SK-N-MC (cell line): Measurements from ENCODE around the gene STAT4.

Experiments used
- DNase-seq: peaks from one replicate; pipeline ENCODE4 v3.0.0-alpha.2; 2011; ENCODE audit warnings: low read depth, low spot score
- H3K27ac ChIP-seq: fragments of 200-600 bp; sonication (generic); 2 replicates; pipeline ENCODE4 v1.5.1; 2016; ENCODE audit warnings: mixed run types
- H3K36me3 ChIP-seq: fragments of 200-600 bp; sonication (generic); 2 replicates; pipeline ENCODE4 v1.6.1; 2017; ENCODE audit warnings: antibody characterized with exemption, low read length, mixed read lengths; ENCODE audit not compliant: insufficient read depth
- H3K4me3 ChIP-seq: fragments of 200-600 bp; sonication (generic); 2 replicates; pipeline ENCODE4 v1.5.1; 2016
- H3K9ac ChIP-seq: fragments of 200-600 bp; sonication (generic); 2 replicates; pipeline ENCODE4 v1.8.0; 2017; ENCODE audit warnings: mixed run types, mixed read lengths; ENCODE audit not compliant: insufficient read length
- H3K9me3 ChIP-seq: fragments of 200-600 bp; sonication (generic); 2 replicates; pipeline ENCODE4 v1.6.1; 2017; ENCODE audit warnings: low read depth, mild to moderate bottlenecking, antibody characterized with exemption, low read length, moderate library complexity, mixed read lengths
- EZH2 ChIP-seq: fragments of 200-600 bp; sonication (generic); IDR thresholded peaks from one replicate; pipeline ENCODE4 v1.6.1; 2017; ENCODE audit warnings: antibody characterized with exemption
- FOXP2 ChIP-seq: optimal IDR thresholded peaks from 2 replicates; pipeline ENCODE3; 2011; ENCODE audit warnings: mild to moderate bottlenecking, moderate library complexity; ENCODE audit not compliant: insufficient read depth; ENCODE audit errors: extremely low read length, control extremely low read depth
- POLR2AphosphoS5 ChIP-seq: IDR thresholded peaks from 2 replicates; pipeline ENCODE4 v1.6.1; 2012; ENCODE audit warnings: mild to moderate bottlenecking, low read depth, low read length, borderline replicate concordance

Gene STAT4

GRCh38 chr2:191150600-191151330 lies at the start of gene STAT4:
TSS of gene STAT4 (minus strand) at chr2:191150994. CDS start at chr2:191148203, 2,791 bp downstream.
- H3K4me3 ChIP-seq = no peak within 1 kb of the TSS
- no peaks in the 10 kb centered on the region for H3K36me3 ChIP-seq
- no peak within 1 kb of the TSS for H3K9ac ChIP-seq
- DNase-seq = no peak
- H3K27ac ChIP-seq = no peak within 1 kb of the TSS
- no peaks in the 10 kb centered on the region for H3K9me3 ChIP-seq
- no peak for TF ChIP-seq EZH2

- Histone ChIP-seq H3K4me3 (no peak overlapping the region), H3K9me3 (no peaks in the 10 kb centered on the region), H3K27ac (no peak overlapping the region), H3K9ac (no peak overlapping the region), H3K36me3 (no peaks in the 10 kb centered on the region)
- TF ChIP-seq FOXP2 = no peak
- TF ChIP-seq POLR2AphosphoS5 = no peak
- TF ChIP-seq EZH2 = no peak
- no peak for DNase-seq
These were observed 49.2 kb upstream of the STAT4 start for GRCh38 chr2:191199929-191200512.

- H3K27ac ChIP-seq = no peak overlapping the region
- H3K9me3 ChIP-seq = no peaks in the 10 kb centered on the region
- TF ChIP-seq POLR2AphosphoS5 (no peak), FOXP2 (no peak), EZH2 (no peak)
- no peak overlapping the region for H3K9ac ChIP-seq
- H3K4me3 ChIP-seq = no peak overlapping the region
- DNase-seq = no peak
- H3K36me3 ChIP-seq = no peaks in the 10 kb centered on the region
These were observed 47.5 kb upstream of the STAT4 start for GRCh38 chr2:191198271-191198670.

- Histone ChIP-seq H3K4me3 (no peak overlapping the region), H3K36me3 (no peaks in the 10 kb centered on the region), H3K9ac (no peak overlapping the region), H3K27ac (no peak overlapping the region), H3K9me3 (no peaks in the 10 kb centered on the region)
- no peak for TF ChIP-seq EZH2
- TF ChIP-seq POLR2AphosphoS5 = no peak
- TF ChIP-seq FOXP2 = no peak
- no peak for DNase-seq
These were observed 46.3 kb upstream of the STAT4 start for GRCh38 chr2:191197096-191197495.

GRCh38 chr2:191195021-191195420 lies 44.2 kb upstream of the STAT4 start:
- no peak overlapping the region for H3K4me3 ChIP-seq
- no peak overlapping the region for H3K27ac ChIP-seq
- no peaks in the 10 kb centered on the region for H3K9me3 ChIP-seq
- no peak for TF ChIP-seq FOXP2
- no peak for TF ChIP-seq POLR2AphosphoS5
- no peak for TF ChIP-seq EZH2
- no peak overlapping the region for H3K9ac ChIP-seq
- no peak for DNase-seq
- H3K36me3 ChIP-seq = no peaks in the 10 kb centered on the region

GRCh38 chr2:191190861-191191552 lies 40.2 kb upstream of the STAT4 start:
- no peak overlapping the region for H3K9ac ChIP-seq
- H3K4me3 ChIP-seq = no peak overlapping the region
- H3K36me3 ChIP-seq = no peaks in the 10 kb centered on the region
- DNase-seq = no peak
- TF ChIP-seq POLR2AphosphoS5 (no peak), FOXP2 (no peak), EZH2 (no peak)
- H3K27ac ChIP-seq = no peak overlapping the region
- no peaks in the 10 kb centered on the region for H3K9me3 ChIP-seq

GRCh38 chr2:191190435-191190834 lies 39.6 kb upstream of the STAT4 start:
- Histone ChIP-seq H3K36me3 (no peaks in the 10 kb centered on the region), H3K9ac (no peak overlapping the region), H3K9me3 (no peaks in the 10 kb centered on the region), H3K4me3 (no peak overlapping the region), H3K27ac (no peak overlapping the region)
- no peak for DNase-seq
- no peak for TF ChIP-seq FOXP2

GRCh38 chr2:191189112-191189635 lies 38.4 kb upstream of the STAT4 start:
- H3K4me3 ChIP-seq = no peak overlapping the region
- TF ChIP-seq EZH2 = no peak
- TF ChIP-seq FOXP2 = no peak
- TF ChIP-seq POLR2AphosphoS5 = no peak
- DNase-seq = no peak
- no peak overlapping the region for H3K9ac ChIP-seq
- no peaks in the 10 kb centered on the region for H3K9me3 ChIP-seq
- H3K27ac ChIP-seq = no peak overlapping the region
- no peaks in the 10 kb centered on the region for H3K36me3 ChIP-seq
